Suprapubic skin (tissue), 4 donors: ENCODE data around the gene FNBP1.

ENCODE experiments used
- EP300 ChIP-seq: sonication (generic); formaldehyde crosslinking; IDR thresholded peaks from one replicate; pipeline ENCODE4 v1.6.1; 2017; ENCODE audit warnings: antibody characterized with exemption
- POLR2A ChIP-seq, 2 donors: fragments of 450-650 bp; IDR thresholded peaks; one replicate each; pipeline ENCODE4 v1.6.1; 2017; ENCODE audit warnings: antibody characterized with exemption in 2 of 2, mild to moderate bottlenecking in 2 of 2, moderate library complexity in 2 of 2
- POLR2AphosphoS5 ChIP-seq, 3 donors: sonication (generic); formaldehyde crosslinking; IDR thresholded peaks; one replicate each; pipeline ENCODE4 v1.6.1; 2017; ENCODE audit warnings: antibody characterized with exemption in 3 of 3
- TF ChIP-seq, protein P1 (sequence below), 2 donors: fragments of 200-600 bp in 1 of 2; fragments of 450-650 bp in 1 of 2; sonication (generic) in 1 of 2; IDR thresholded peaks; one replicate each; pipeline ENCODE4 v1.5.1; 2016 to 2019; ENCODE audit warnings: antibody characterized with exemption in 2 of 2, mild to moderate bottlenecking in 1 of 2, moderate library complexity in 1 of 2

DNA sequence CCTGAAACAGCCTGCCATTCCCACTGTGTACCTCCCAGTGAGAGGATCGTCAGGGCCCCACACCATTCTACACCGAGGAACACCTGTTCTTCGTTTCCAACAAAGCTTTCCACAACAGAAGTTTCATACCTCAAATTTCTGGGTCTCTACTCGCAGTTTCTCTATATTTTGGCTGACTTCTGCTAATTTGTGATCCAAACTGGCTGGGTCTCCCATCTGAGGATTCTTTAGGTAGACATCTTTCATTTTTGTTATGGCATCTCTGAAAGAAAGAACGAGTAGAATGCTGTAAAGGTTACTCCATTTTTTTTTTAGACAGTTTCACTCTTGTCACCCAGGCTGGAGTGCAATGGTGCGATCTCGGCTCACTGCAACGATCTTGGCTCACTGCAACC is 140.3 kb downstream of the FNBP1 start:
- TF ChIP-seq, protein P1, sequence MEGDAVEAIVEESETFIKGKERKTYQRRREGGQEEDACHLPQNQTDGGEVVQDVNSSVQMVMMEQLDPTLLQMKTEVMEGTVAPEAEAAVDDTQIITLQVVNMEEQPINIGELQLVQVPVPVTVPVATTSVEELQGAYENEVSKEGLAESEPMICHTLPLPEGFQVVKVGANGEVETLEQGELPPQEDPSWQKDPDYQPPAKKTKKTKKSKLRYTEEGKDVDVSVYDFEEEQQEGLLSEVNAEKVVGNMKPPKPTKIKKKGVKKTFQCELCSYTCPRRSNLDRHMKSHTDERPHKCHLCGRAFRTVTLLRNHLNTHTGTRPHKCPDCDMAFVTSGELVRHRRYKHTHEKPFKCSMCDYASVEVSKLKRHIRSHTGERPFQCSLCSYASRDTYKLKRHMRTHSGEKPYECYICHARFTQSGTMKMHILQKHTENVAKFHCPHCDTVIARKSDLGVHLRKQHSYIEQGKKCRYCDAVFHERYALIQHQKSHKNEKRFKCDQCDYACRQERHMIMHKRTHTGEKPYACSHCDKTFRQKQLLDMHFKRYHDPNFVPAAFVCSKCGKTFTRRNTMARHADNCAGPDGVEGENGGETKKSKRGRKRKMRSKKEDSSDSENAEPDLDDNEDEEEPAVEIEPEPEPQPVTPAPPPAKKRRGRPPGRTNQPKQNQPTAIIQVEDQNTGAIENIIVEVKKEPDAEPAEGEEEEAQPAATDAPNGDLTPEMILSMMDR (IDR thresholded peaks at IDR 0.05): no peak
- TF ChIP-seq POLR2AphosphoS5 (IDR thresholded peaks at IDR 0.05): no peak
- no peak for TF ChIP-seq POLR2A (IDR thresholded peaks at IDR 0.05)
- no peak for TF ChIP-seq EP300
